ENCODE results near the gene GGACT. TPM values are rescaled to one million over a fixed set of nuclear protein-coding genes. Genes with fewer than 3 reads are reported as not detected.
"Not testable (repeated sequence)": the region's sequence is repeated elsewhere in the genome, so short reads cannot be mapped to it uniquely, and the experiment has no call there.

GGACT gene
- total RNA-seq, 3 donors from 2014 or later, result 1.8 to 4.8 (median 2.3) TPM

DNA sequence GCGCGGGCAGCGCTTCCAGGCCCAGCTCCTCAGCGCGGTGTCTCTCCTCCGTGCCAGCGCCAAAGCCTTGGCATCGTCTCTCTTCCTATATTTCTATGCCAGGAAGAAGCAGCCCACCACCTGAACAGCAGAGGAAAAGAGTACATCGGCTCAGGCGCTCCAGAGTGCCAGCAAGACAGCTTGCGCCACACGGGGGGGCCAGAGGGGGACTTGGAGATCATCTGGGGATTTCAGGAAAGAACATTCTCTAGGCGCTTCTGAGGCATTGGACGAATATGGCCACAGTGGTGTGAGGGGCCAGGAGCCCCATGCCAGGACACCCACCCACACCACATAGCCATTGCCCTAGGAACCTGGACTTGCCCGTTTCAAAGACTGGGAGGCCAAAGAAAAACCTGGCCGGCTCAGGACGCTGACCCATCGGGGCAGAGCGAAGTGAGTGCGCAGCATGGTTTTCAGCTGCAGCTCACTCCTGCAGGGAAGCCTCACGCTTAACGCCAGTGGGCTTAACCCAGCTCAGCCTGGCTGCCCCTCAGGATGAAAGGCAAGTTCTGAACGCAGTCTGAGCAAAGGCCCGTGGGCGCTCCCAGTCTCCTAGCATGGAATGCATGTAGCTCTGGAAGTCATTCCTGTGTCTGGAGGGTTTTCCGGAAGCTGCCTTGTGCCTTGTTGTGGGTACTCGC is 62.1 kb downstream of the GGACT start:
- intact Hi-C loops (cut with DNase I; ENCODE audit: low total_unique reads), result no loop called here
- H3K4me3 ChIP-seq, result no peak overlapping the region
- no peaks in the 10 kb centered on the region for H3K27me3 ChIP-seq
- no peak for TF ChIP-seq POLR2AphosphoS5 (IDR thresholded peaks at IDR 0.05)
- TF ChIP-seq POLR2A (IDR thresholded peaks at IDR 0.05), result no peak
- no peak for TF ChIP-seq CTCF (IDR thresholded peaks at IDR 0.05)
- H3K27ac ChIP-seq, result no peak overlapping the region
- H3K4me1 ChIP-seq, result no peaks in the 10 kb centered on the region
- DNase-seq (ENCODE audit: low spot score in 2 of 2), result no peak
- H3K9me3 ChIP-seq, result no peaks in the 10 kb centered on the region
- no peaks in the 10 kb centered on the region for H3K36me3 ChIP-seq

DNA sequence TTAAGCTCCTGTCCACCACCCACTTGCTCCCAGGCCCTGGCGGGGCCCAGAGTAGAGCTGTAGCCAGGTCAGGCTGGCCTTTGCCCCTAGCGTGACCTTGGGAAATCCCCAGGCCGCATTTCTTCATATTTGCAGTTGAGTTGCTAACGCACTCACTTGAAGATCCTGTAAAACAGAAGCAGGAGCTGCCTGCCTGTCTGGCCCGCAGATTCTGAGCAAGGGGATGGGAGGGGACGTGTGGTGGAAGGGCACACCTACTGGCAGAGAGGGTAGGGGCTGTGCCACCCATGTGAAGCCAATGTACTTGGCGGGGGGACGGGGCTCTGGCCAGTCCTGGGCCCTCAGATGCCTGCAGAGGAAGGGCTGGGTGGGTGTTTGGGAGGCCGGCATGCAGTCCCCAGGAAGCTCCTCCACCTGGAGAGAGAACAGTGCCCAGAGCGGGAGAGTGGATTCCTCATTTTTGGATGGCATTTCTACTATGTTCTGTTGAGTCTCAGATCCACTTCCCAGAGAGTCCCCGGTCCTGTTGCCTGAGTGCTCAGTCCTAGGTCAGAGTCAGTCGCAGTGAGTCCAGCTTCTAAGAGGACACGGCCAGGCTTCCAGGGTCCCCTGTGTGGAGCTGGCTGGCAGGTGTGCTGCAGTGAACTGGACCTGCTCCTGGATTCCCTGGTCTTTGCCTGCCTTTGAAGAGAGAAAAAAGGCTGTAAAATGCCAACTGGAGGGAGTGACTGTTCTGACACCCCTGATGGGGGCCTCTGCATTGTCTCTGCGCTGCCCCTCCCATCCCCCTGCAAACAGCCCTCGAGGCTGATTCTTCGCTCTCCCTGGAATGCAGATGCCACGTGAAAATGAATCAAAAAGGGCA is 62.9 kb downstream of the GGACT start:
- Histone ChIP-seq H3K4me3 (no peak overlapping the region), H3K36me3 (no peaks in the 10 kb centered on the region), H3K27me3 (no peaks in the 10 kb centered on the region), H3K27ac (no peak overlapping the region), H3K9me3 (no peaks in the 10 kb centered on the region), H3K4me1 (no peaks in the 10 kb centered on the region)
- TF ChIP-seq POLR2A (IDR thresholded peaks at IDR 0.05), result no peak
- TF ChIP-seq POLR2AphosphoS5 (IDR thresholded peaks at IDR 0.05), result no peak
- no peak for TF ChIP-seq CTCF (IDR thresholded peaks at IDR 0.05)
- no peak for DNase-seq (ENCODE audit: low spot score in 2 of 2)
- intact Hi-C loops (cut with DNase I; ENCODE audit: low total_unique reads), result no loop called here

DNA sequence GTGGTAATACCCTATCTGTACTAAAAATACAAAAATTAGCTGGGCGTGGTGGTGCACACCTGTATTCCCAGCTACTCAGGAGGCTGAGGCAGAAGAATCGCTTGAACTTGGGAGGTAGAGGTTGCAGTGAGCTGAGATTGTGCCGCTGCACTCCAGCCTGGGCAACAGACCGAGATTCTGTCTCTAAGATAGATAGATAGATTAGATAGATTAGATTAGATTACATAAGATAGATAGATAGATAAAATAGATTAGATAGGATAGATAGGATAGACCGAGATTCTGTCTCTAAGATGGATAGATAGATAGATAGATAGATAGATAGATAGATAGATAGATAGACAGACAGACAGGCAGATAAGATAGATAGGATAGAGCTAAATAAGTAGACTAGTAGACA is 63.9 kb downstream of the GGACT start:
- H3K4me1 ChIP-seq; H3K9me3 ChIP-seq; H3K4me3 ChIP-seq; H3K36me3 ChIP-seq; intact Hi-C loops (cut with DNase I; ENCODE audit: low total_unique reads); DNase-seq (ENCODE audit: low spot score in 2 of 2); H3K27ac ChIP-seq; H3K27me3 ChIP-seq: not testable (repeated sequence)

- H3K4me3 ChIP-seq, result no peak overlapping the region
- no peaks in the 10 kb centered on the region for H3K9me3 ChIP-seq
- H3K36me3 ChIP-seq, result no peaks in the 10 kb centered on the region
- no peak for DNase-seq (ENCODE audit: low spot score in 2 of 2)
- intact Hi-C loops (cut with DNase I; ENCODE audit: low total_unique reads), result no loop called here
- TF ChIP-seq POLR2A (IDR thresholded peaks at IDR 0.05) (no peak), POLR2AphosphoS5 (IDR thresholded peaks at IDR 0.05) (no peak), CTCF (IDR thresholded peaks at IDR 0.05) (no peak)
- H3K4me1 ChIP-seq, result no peaks in the 10 kb centered on the region
- no peaks in the 10 kb centered on the region for H3K27me3 ChIP-seq
- no peak overlapping the region for H3K27ac ChIP-seq
These were observed 64.6 kb downstream of the GGACT start for GRCh38 chr13:100523981-100524386.

DNA sequence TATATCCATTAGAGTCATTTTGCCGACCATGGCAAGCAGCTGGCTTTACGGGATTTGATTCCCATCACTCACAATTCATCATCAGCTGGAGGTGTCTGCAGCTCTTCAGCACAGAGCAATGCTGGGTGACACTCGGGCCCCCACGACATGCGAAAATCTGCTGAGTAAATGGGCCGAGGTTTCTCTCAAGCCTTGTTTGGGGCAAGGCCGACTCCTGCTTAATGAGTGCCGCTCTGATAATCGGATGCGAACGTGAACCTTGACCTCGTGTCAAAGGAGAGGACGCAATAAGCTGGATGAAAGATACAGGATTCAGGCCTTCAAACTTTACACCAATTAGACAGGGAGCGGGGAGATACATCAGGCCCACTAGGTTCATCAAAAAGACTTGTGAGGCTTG is 65.2 kb downstream of the GGACT start:
- no peak overlapping the region for H3K4me3 ChIP-seq
- no peak overlapping the region for H3K27ac ChIP-seq
- DNase-seq (ENCODE audit: low spot score in 2 of 2), result no peak
- no peaks in the 10 kb centered on the region for H3K36me3 ChIP-seq
- no peaks in the 10 kb centered on the region for H3K4me1 ChIP-seq
- TF ChIP-seq CTCF (IDR thresholded peaks at IDR 0.05) (no peak), POLR2AphosphoS5 (IDR thresholded peaks at IDR 0.05) (no peak), POLR2A (IDR thresholded peaks at IDR 0.05) (no peak)
- intact Hi-C loops (cut with DNase I; ENCODE audit: low total_unique reads), result no loop called here
- no peaks in the 10 kb centered on the region for H3K27me3 ChIP-seq
- no peaks in the 10 kb centered on the region for H3K9me3 ChIP-seq
